ENCODE measurements around the gene CMSS1. TPM values are rescaled to one million over a fixed set of nuclear protein-coding genes. Genes with fewer than 3 reads are reported as not detected.

CMSS1 gene
- polyA plus RNA-seq (ENCODE audit: insufficient read length in 4 of 4), result 10 to 100 TPM; 31.3 to 48.7 (median 42.2) TPM

- DNase-seq (ENCODE audit: low read depth in 4 of 4, low spot score in 3 of 4), result peak; percentile 85 to 89 (median 88)
Observed at GRCh38 chr3:99817437-99818240, at the start of gene CMSS1. Gene CMSS1 (plus strand): TSS chr3:99817862.

DNA sequence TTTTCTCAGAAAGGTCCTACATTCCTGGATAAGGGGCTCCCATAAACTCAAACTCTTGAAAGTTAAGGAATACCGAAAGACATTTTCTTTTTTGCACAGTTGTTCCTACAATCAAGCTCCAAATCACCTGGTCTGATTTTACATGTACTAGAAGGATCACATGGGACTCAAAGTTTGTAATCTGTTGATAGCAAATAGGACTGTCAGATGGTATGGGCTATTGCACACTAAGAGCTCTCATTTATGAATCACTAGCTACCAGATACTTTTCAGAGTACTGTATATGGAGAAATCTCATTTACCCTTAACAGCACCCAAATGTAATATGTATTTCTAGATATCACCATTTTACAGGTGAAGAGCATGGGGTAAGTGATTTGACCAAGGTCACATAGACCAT, 49.5 kb upstream of the CMSS1 start:
- no peak for DNase-seq (ENCODE audit: low read depth in 4 of 4, low spot score in 3 of 4)

GRCh38 chr3:99768808-99769501, 48.7 kb upstream of the CMSS1 start:
- DNase-seq (ENCODE audit: low read depth in 4 of 4, low spot score in 3 of 4), result no peak

- DNase-seq (ENCODE audit: low read depth in 4 of 4, low spot score in 3 of 4), result no peak
Observed at GRCh38 chr3:99772171-99772570, 45.5 kb upstream of the CMSS1 start.

GRCh38 chr3:99772671-99773070, 45.0 kb upstream of the CMSS1 start:
- no peak for DNase-seq (ENCODE audit: low read depth in 4 of 4, low spot score in 3 of 4)

- DNase-seq (ENCODE audit: low read depth in 4 of 4, low spot score in 3 of 4), result no peak
Observed at GRCh38 chr3:99774467-99774866, 43.2 kb upstream of the CMSS1 start.

DNA sequence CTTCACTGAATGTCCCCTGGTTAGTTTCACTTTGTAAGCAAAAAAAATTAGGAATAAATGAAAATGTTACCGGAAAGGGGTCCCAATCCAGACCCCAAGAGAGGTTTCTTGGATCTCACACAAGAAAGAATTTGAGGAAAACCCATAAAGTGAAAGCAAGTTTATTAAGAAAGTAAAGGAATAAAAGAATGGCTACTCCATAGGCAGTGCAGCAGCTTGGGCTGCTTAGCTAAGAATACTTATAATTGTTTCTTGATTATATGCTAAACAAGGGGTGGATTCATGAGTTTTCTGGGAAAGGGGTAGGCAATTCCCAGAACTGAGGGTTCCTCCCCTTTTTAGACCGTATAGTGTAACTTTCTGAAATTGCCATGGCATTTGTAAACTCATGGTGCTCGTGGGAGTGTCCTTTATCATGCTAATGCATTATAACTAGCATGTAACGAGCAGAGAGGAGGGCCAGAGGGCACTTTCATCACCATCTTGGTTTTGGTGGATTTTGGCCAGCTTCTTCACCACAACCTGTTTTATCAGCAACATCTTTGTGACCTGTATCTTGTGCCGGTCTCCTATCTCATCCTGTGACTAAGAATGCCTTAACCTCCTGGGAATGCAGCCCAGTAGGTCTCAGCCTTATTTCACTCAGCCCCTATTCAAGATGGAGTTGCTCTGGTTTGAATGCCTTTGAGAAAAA, 41.0 kb upstream of the CMSS1 start:
- DNase-seq (ENCODE audit: low read depth in 4 of 4, low spot score in 3 of 4), result no peak

- DNase-seq (ENCODE audit: low read depth in 4 of 4, low spot score in 3 of 4), result no peak
Observed at GRCh38 chr3:99777210-99777549, 40.5 kb upstream of the CMSS1 start.

DNA sequence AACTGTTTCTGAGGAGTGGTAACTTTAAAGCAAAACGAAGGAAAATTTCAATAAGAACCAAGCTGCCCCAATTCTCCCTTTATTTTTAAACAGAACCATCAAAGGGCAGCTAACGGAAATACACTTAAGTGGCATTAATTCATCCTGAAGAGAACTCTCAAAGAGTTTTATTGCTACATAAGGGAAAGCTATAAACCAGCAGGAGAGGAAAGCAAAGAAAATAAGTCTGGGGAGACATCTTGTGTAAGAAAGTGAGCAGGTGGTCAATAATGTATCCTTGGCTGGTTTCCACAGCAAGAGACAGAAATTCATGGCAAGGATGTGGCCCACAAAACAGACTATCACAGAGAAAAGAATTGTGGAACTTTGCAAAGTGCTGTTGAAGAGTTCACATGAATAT, 40.0 kb upstream of the CMSS1 start:
- DNase-seq (ENCODE audit: low read depth in 4 of 4, low spot score in 3 of 4), result no peak

- DNase-seq (ENCODE audit: low read depth in 4 of 4, low spot score in 3 of 4), result no peak
Observed at GRCh38 chr3:99780749-99781148, 36.9 kb upstream of the CMSS1 start.

GRCh38 chr3:99781761-99782160, 35.9 kb upstream of the CMSS1 start:
- no peak for DNase-seq (ENCODE audit: low read depth in 4 of 4, low spot score in 3 of 4)

DNA sequence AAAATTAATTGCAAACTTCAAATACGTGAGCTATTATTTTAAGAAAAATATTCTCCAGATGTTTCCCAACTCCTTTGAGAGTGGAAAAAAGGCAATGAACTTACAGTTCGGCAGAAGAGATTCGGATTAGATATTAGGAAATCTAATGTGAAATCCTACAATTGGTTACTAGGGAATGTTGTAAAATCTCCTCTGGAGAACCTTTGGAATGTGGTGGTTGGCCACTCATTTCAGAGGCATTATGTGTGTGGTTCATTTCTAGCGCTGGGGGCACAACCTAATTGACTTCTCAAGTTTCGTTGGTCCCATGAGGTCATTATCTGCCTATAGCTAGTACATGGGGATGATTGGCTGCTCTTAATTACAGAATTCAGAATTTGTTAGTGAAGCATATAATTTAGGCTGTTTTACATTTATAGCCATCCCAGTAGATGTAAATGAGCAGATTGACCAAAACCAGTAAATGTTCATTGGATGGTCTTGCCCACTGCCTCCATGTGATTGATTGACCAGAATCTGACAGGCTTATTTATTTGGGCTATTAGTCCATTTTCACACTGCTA, 34.6 kb upstream of the CMSS1 start:
- DNase-seq (ENCODE audit: low read depth in 4 of 4, low spot score in 3 of 4), result no peak

GRCh38 chr3:99789011-99789721, 28.5 kb upstream of the CMSS1 start:
- DNase-seq (ENCODE audit: low read depth in 4 of 4, low spot score in 3 of 4), result no peak

DNA sequence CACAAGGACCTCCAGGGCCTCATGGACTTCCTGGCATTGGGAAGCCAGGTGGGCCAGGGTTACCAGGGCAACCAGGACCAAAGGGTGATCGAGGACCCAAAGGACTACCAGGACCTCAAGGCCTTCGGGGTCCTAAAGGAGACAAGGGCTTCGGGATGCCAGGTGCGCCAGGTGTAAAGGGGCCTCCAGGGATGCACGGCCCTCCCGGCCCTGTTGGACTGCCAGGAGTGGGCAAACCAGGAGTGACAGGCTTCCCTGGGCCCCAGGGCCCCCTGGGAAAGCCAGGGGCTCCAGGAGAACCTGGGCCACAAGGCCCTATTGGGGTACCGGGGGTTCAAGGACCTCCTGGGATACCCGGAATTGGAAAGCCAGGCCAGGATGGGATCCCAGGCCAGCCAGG, 23.2 kb upstream of the CMSS1 start:
- no peak for DNase-seq (ENCODE audit: low read depth in 4 of 4, low spot score in 3 of 4)

DNA sequence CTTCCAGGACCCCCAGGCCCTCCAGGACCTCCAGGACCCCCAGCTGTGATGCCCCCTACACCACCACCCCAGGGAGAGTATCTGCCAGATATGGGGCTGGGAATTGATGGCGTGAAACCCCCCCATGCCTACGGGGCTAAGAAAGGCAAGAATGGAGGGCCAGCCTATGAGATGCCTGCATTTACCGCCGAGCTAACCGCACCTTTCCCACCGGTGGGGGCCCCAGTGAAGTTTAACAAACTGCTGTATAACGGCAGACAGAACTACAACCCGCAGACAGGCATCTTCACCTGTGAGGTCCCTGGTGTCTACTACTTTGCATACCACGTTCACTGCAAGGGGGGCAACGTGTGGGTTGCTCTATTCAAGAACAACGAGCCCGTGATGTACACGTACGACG, 22.1 kb upstream of the CMSS1 start:
- DNase-seq (ENCODE audit: low read depth in 4 of 4, low spot score in 3 of 4), result no peak

DNA sequence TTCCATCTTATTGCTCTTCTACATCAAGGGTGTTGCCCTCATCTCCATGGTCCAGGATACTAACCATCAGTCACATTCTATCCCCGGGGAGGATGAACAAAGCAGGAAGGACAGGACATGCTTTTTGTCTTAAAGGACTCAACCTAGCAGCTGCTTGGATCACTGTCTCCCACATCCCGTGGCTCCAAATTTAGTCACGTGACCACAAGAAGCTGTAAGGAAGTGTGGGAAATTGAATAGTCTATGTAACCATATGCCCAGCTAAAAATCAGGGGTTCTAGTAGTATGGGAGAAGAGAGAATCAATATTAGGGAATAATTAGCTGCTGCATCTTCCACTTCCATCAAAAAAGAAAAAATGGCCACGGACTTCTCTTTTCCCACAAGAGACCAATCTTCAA, 18.2 kb upstream of the CMSS1 start:
- no peak for DNase-seq (ENCODE audit: low read depth in 4 of 4, low spot score in 3 of 4)

GRCh38 chr3:99803297-99803696, 14.4 kb upstream of the CMSS1 start:
- DNase-seq (ENCODE audit: low read depth in 4 of 4, low spot score in 3 of 4), result no peak

GRCh38 chr3:99805160-99805559, 12.5 kb upstream of the CMSS1 start:
- no peak for DNase-seq (ENCODE audit: low read depth in 4 of 4, low spot score in 3 of 4)

DNA sequence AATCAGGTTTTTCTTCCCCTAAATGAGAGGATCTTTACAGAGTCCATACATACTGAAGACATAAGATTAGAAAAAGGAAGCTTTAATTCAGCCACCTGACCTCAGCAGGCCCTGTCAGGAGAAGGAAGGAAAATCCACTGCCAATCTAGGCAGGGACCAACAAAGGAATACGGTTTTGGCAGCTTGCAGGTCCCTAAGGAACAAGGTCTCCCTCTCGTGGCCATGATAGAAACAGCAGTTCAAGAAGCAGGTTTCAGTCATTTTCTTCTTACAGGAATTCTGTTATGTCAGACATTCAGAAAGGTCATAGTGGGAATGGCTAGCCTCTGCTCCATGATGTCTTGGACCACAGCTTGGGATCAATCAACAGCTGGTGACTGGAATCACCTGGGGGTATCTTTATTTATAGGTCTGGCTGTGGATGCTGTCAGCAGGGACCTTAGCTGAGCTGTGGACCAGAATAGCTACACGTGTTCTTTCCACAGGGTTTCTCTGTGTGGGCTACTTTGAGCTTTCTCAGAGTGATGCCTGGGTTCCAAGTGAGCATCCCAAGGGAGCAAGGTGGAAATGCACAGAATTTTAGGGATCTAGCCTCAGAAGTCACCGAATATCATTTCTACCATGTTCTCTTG, 9.4 kb upstream of the CMSS1 start:
- DNase-seq (ENCODE audit: low read depth in 4 of 4, low spot score in 3 of 4), result no peak

DNA sequence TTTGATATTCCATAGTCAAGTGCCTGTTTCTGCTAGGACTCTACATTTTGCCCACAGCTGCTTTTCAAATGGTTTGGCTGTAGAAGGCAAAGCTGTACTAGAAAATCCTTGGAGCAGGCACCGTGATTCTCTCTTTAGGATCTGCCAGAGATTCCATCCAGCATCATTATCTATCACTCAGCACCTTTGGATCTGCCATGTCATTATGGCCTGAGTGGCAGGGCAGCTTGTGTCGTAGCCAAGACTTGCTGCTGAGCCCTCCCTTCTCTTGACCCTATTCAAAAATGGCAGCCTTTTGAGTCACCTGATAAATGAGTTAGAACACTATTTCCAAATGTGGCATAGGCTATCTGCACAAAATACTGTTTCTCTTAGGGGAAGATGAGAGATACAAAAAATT, 8.1 kb upstream of the CMSS1 start:
- no peak for DNase-seq (ENCODE audit: low read depth in 4 of 4, low spot score in 3 of 4)

All from left renal pelvis (tissue), 4 donors.